Measurements from ENCODE around the gene CHAF1B. TPM values are rescaled to one million over a fixed set of nuclear protein-coding genes. Genes with fewer than 3 reads are reported as not detected.

CHAF1B gene
- total and polyA plus RNA-seq, 3 donors from 2014 or later = 5.2 to 6.5 (median 6.2) TPM

- no peak for DNase-seq
- 86 to 92% methylated on average over 8 to 11 of the region's 11 CpGs for WGBS, 2 donors
- intact Hi-C loops (cut with DNase I; ENCODE audit: low total_unique reads) = no loop called here
- TF ChIP-seq CTCF (IDR thresholded peaks at IDR 0.05) (no peak), POLR2A (IDR thresholded peaks at IDR 0.05) (no peak)
- no peaks in the 10 kb centered on the region for H3K36me3 ChIP-seq (ENCODE audit: low read depth, missing control alignments)
- H3K27ac ChIP-seq = no peak overlapping the region
- H3K27me3 ChIP-seq = no peaks in the 10 kb centered on the region
- no peaks in the 10 kb centered on the region for H3K4me1 ChIP-seq
- H3K9me3 ChIP-seq = no peaks in the 10 kb centered on the region
- no peak overlapping the region for H3K4me3 ChIP-seq
These were observed 27.7 kb downstream of the CHAF1B start for GRCh38 chr21:36412916-36413315.

- H3K27me3 ChIP-seq = no peaks in the 10 kb centered on the region
- intact Hi-C loops (cut with DNase I; ENCODE audit: low total_unique reads) = no loop called here
- no peak for DNase-seq
- H3K36me3 ChIP-seq (ENCODE audit: low read depth, missing control alignments) = no peaks in the 10 kb centered on the region
- WGBS, 2 donors = 86 to 93% methylated on average over 6 of the region's 6 CpGs
- no peaks in the 10 kb centered on the region for H3K4me1 ChIP-seq
- TF ChIP-seq CTCF (IDR thresholded peaks at IDR 0.05) = no peak
- TF ChIP-seq POLR2A (IDR thresholded peaks at IDR 0.05) = no peak
- no peak overlapping the region for H3K4me3 ChIP-seq
- H3K27ac ChIP-seq = no peak overlapping the region
- H3K9me3 ChIP-seq = no peaks in the 10 kb centered on the region
These were observed 30.2 kb downstream of the CHAF1B start for GRCh38 chr21:36415375-36415774.

- no peaks in the 10 kb centered on the region for H3K36me3 ChIP-seq (ENCODE audit: low read depth, missing control alignments)
- intact Hi-C loops (cut with DNase I; ENCODE audit: low total_unique reads) = no loop called here
- no peak overlapping the region for H3K27ac ChIP-seq
- no peaks in the 10 kb centered on the region for H3K9me3 ChIP-seq
- TF ChIP-seq CTCF (IDR thresholded peaks at IDR 0.05) (no peak), POLR2A (IDR thresholded peaks at IDR 0.05) (no peak)
- H3K4me1 ChIP-seq = no peaks in the 10 kb centered on the region
- no peak for DNase-seq
- no peaks in the 10 kb centered on the region for H3K27me3 ChIP-seq
- 86 to 92% methylated on average over 14 of the region's 14 CpGs for WGBS, 2 donors
- H3K4me3 ChIP-seq = no peak overlapping the region
These were observed 34.0 kb downstream of the CHAF1B start for GRCh38 chr21:36419241-36419640.

GRCh38 chr21:36419996-36420395 lies 34.8 kb downstream of the CHAF1B start:
- Histone ChIP-seq H3K27me3 (no peaks in the 10 kb centered on the region), H3K4me1 (no peaks in the 10 kb centered on the region), H3K27ac (no peak overlapping the region), H3K9me3 (no peaks in the 10 kb centered on the region), H3K36me3 (ENCODE audit: low read depth, missing control alignments) (no peaks in the 10 kb centered on the region), H3K4me3 (no peak overlapping the region)
- peak; percentile 86 for DNase-seq
- WGBS, 2 donors = 19 to 32% methylated on average over 8 of the region's 8 CpGs
- TF ChIP-seq CTCF (IDR thresholded peaks at IDR 0.05) = peak; percentile 58 to 81 (median 80)
- TF ChIP-seq POLR2A (IDR thresholded peaks at IDR 0.05) = no peak
- intact Hi-C loops (cut with DNase I; ENCODE audit: low total_unique reads) = no loop called here

- WGBS, 2 donors = 90 to 91% methylated on average over 17 to 18 of the region's 18 CpGs
These were observed 35.6 kb downstream of the CHAF1B start for GRCh38 chr21:36420571-36421339.

More at GRCh38 chr21:36420571-36421339, 35.6 kb downstream of the CHAF1B start:
- Histone ChIP-seq H3K4me3 (no peak overlapping the region), H3K27ac (no peak overlapping the region), H3K9me3 (no peaks in the 10 kb centered on the region), H3K36me3 (ENCODE audit: low read depth, missing control alignments) (no peaks in the 10 kb centered on the region), H3K4me1 (no peaks in the 10 kb centered on the region), H3K27me3 (no peaks in the 10 kb centered on the region)
- no peak for DNase-seq
- no peak for TF ChIP-seq CTCF (IDR thresholded peaks at IDR 0.05)
- no peak for TF ChIP-seq POLR2A (IDR thresholded peaks at IDR 0.05)
- intact Hi-C loops (cut with DNase I; ENCODE audit: low total_unique reads) = no loop called here

Data from testis (tissue), 3 donors.